HG02571 (cell line): Measurements from ENCODE around the gene PCSK5.
"Not testable (repeated sequence)": the region's sequence is repeated elsewhere in the genome, so short reads cannot be mapped to it uniquely, and the experiment has no call there.

ENCODE experiments used
- ATAC-seq: cut with Tn5 transposase; IDR thresholded peaks from one replicate; pipeline ENCODE4 v1.9.1; 2021; ENCODE audit warnings: mild to moderate bottlenecking, moderate library complexity; ENCODE audit not compliant: unreplicated experiment

The PCSK5 gene

GRCh38 chr9:75889577-75889976 lies 896 bp upstream of the PCSK5 start:
- ATAC-seq: no peak

- ATAC-seq: no peak
These were observed 449 bp upstream of the PCSK5 start for GRCh38 chr9:75889977-75890471.

- ATAC-seq: no peak
These were observed 836 bp downstream of the PCSK5 start for GRCh38 chr9:75891277-75891741.

GRCh38 chr9:75891771-75892215 lies 1.3 kb downstream of the PCSK5 start:
- no peak for ATAC-seq

GRCh38 chr9:75892216-75892911 lies 1.9 kb downstream of the PCSK5 start:
- ATAC-seq: no peak

GRCh38 chr9:75893106-75893505 lies 2.6 kb downstream of the PCSK5 start:
- ATAC-seq: no peak

GRCh38 chr9:75894566-75894965 lies 4.1 kb downstream of the PCSK5 start:
- no peak for ATAC-seq

- ATAC-seq: no peak
These were observed 4.6 kb downstream of the PCSK5 start for GRCh38 chr9:75895112-75895511.

GRCh38 chr9:75896193-75896592 lies 5.7 kb downstream of the PCSK5 start:
- ATAC-seq: no peak

- ATAC-seq: not testable (repeated sequence)
These were observed 10.5 kb downstream of the PCSK5 start for GRCh38 chr9:75900893-75901524.

- no peak for ATAC-seq
These were observed 13.4 kb downstream of the PCSK5 start for GRCh38 chr9:75903785-75904360.

GRCh38 chr9:75904364-75904763 lies 13.9 kb downstream of the PCSK5 start:
- ATAC-seq: no peak

GRCh38 chr9:75906531-75906930 lies 16.1 kb downstream of the PCSK5 start:
- ATAC-seq: no peak

GRCh38 chr9:75907329-75907728 lies 16.9 kb downstream of the PCSK5 start:
- ATAC-seq: no peak

GRCh38 chr9:75907923-75908322 lies 17.4 kb downstream of the PCSK5 start:
- ATAC-seq: no peak

- no peak for ATAC-seq
These were observed 19.3 kb downstream of the PCSK5 start for GRCh38 chr9:75909776-75910175.

GRCh38 chr9:75910731-75911130 lies 20.3 kb downstream of the PCSK5 start:
- no peak for ATAC-seq

- ATAC-seq: no peak
These were observed 20.9 kb downstream of the PCSK5 start for GRCh38 chr9:75911390-75911789.

GRCh38 chr9:75912951-75913350 lies 22.5 kb downstream of the PCSK5 start:
- no peak for ATAC-seq

- no peak for ATAC-seq
These were observed 23.5 kb downstream of the PCSK5 start for GRCh38 chr9:75914002-75914401.

GRCh38 chr9:75914883-75915452 lies 24.5 kb downstream of the PCSK5 start:
- no peak for ATAC-seq

GRCh38 chr9:75918154-75918553 lies 27.7 kb downstream of the PCSK5 start:
- ATAC-seq: no peak
